ENCODE measurements around the gene HBQ1.

- TF ChIP-seq, protein P1, sequence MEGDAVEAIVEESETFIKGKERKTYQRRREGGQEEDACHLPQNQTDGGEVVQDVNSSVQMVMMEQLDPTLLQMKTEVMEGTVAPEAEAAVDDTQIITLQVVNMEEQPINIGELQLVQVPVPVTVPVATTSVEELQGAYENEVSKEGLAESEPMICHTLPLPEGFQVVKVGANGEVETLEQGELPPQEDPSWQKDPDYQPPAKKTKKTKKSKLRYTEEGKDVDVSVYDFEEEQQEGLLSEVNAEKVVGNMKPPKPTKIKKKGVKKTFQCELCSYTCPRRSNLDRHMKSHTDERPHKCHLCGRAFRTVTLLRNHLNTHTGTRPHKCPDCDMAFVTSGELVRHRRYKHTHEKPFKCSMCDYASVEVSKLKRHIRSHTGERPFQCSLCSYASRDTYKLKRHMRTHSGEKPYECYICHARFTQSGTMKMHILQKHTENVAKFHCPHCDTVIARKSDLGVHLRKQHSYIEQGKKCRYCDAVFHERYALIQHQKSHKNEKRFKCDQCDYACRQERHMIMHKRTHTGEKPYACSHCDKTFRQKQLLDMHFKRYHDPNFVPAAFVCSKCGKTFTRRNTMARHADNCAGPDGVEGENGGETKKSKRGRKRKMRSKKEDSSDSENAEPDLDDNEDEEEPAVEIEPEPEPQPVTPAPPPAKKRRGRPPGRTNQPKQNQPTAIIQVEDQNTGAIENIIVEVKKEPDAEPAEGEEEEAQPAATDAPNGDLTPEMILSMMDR (IDR thresholded peaks at IDR 0.05; ENCODE audit: low read depth, low read length): no peak
- no peak for TF ChIP-seq POLR2A (IDR thresholded peaks at IDR 0.05; ENCODE audit: extremely low read depth, insufficient read length)
- TF ChIP-seq, protein P2, sequence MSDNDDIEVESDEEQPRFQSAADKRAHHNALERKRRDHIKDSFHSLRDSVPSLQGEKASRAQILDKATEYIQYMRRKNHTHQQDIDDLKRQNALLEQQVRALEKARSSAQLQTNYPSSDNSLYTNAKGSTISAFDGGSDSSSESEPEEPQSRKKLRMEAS (IDR thresholded peaks at IDR 0.05; ENCODE audit: low read depth, low read length): no peak
Measured at GRCh38 chr16:178668-179015, 1.6 kb upstream of the HBQ1 start.

Data from NB4 (cell line).